Ovary (tissue), 3 donors: ENCODE results near the gene NUDT5.

Source experiments
- CTCF ChIP-seq, 3 donors: fragments of 450-650 bp in 2 of 3; fragments of 200-600 bp in 1 of 3; IDR thresholded peaks; one replicate each; pipeline versions ENCODE4 v1.5.1 to v1.8.0; 2016 to 2022; ENCODE audit warnings: antibody characterized with exemption in 3 of 3, mild to moderate bottlenecking in 1 of 3
- POLR2A ChIP-seq: fragments of 450-650 bp; IDR thresholded peaks from one replicate; pipeline ENCODE4 v1.6.1; 2017; ENCODE audit warnings: antibody characterized with exemption, mild to moderate bottlenecking, moderate library complexity
- donor health status: DM: no; HTN: no; CAD: no.

- TF ChIP-seq POLR2A (no peak), CTCF (IDR thresholded peaks at IDR 0.05) (no peak)
Measured at GRCh38 chr10:12186323-12186722, 9.4 kb downstream of the NUDT5 start.
